HG03457 (cell line): ENCODE data around the gene ATAD2B.

Experiments used
- ATAC-seq: cut with Tn5 transposase; IDR thresholded peaks from one replicate; pipeline ENCODE4 v1.9.1; 2021; ENCODE audit warnings: moderate number of reproducible peaks; ENCODE audit not compliant: unreplicated experiment

ATAD2B gene

GRCh38 chr2:23838996-23839395, 87.9 kb downstream of the ATAD2B start:
- ATAC-seq, result no peak

GRCh38 chr2:23838581-23838980, 88.3 kb downstream of the ATAD2B start:
- ATAC-seq, result no peak

- no peak for ATAC-seq
Measured at GRCh38 chr2:23837871-23838270, 89.1 kb downstream of the ATAD2B start.

- ATAC-seq, result no peak
Measured at GRCh38 chr2:23836971-23837565, 89.9 kb downstream of the ATAD2B start.

GRCh38 chr2:23836505-23836904, 90.4 kb downstream of the ATAD2B start:
- ATAC-seq, result no peak

- ATAC-seq, result no peak
Measured at GRCh38 chr2:23835988-23836387, 90.9 kb downstream of the ATAD2B start.

GRCh38 chr2:23835423-23835822, 91.5 kb downstream of the ATAD2B start:
- ATAC-seq, result no peak

GRCh38 chr2:23828986-23829385, 97.9 kb downstream of the ATAD2B start:
- no peak for ATAC-seq

- ATAC-seq, result no peak
Measured at GRCh38 chr2:23828256-23828980, 98.5 kb downstream of the ATAD2B start.

- ATAC-seq, result no peak
Measured at GRCh38 chr2:23827287-23827686, 99.6 kb downstream of the ATAD2B start.

- no peak for ATAC-seq
Measured at GRCh38 chr2:23826771-23827170, 100.2 kb downstream of the ATAD2B start.

- no peak for ATAC-seq
Measured at GRCh38 chr2:23826040-23826439, 100.9 kb downstream of the ATAD2B start.

GRCh38 chr2:23824777-23825212, 102.1 kb downstream of the ATAD2B start:
- no peak for ATAC-seq

- no peak for ATAC-seq
Measured at GRCh38 chr2:23823863-23824262, 103.1 kb downstream of the ATAD2B start.

GRCh38 chr2:23814963-23815362, 112.0 kb downstream of the ATAD2B start:
- ATAC-seq, result no peak

- ATAC-seq, result no peak
Measured at GRCh38 chr2:23813438-23813837, 113.5 kb downstream of the ATAD2B start.

GRCh38 chr2:23809150-23809549, 117.8 kb downstream of the ATAD2B start:
- no peak for ATAC-seq

- no peak for ATAC-seq
Measured at GRCh38 chr2:23806665-23807249, 120.2 kb downstream of the ATAD2B start.

GRCh38 chr2:23806201-23806600, 120.7 kb downstream of the ATAD2B start:
- ATAC-seq, result no peak

GRCh38 chr2:23803965-23804542, 122.9 kb downstream of the ATAD2B start:
- ATAC-seq, result no peak

GRCh38 chr2:23803264-23803964, 123.5 kb downstream of the ATAD2B start:
- no peak for ATAC-seq
